Subcutaneous adipose tissue (tissue), 4 donors: ENCODE measurements around the gene AK5. TPM values are rescaled to one million over a fixed set of nuclear protein-coding genes. Genes with fewer than 3 reads are reported as not detected.

Experiments used
- CTCF ChIP-seq: fragments of 450-650 bp; IDR thresholded peaks from one replicate; pipeline ENCODE4 v1.5.1; 2016; ENCODE audit warnings: low read depth, mild to moderate bottlenecking, control low read depth, antibody characterized with exemption, moderate library complexity
- small RNA-seq: library from RNA; depleted of rRNA; stranded (forward); fragments of <200 nt; gene quantifications from one replicate; pipeline ENCODE3, GENCODE V24; 2016
- total RNA-seq, 4 donors: library from RNA; depleted of rRNA; stranded (reverse); fragments of >200 nt; gene quantifications; one replicate each; pipeline ENCODE4 v1.1.0, GENCODE V29; 2016

Gene AK5
- total RNA-seq, 4 donors from 2014 or later = 0.34 to 0.38 TPM; not detected in 2

DNA sequence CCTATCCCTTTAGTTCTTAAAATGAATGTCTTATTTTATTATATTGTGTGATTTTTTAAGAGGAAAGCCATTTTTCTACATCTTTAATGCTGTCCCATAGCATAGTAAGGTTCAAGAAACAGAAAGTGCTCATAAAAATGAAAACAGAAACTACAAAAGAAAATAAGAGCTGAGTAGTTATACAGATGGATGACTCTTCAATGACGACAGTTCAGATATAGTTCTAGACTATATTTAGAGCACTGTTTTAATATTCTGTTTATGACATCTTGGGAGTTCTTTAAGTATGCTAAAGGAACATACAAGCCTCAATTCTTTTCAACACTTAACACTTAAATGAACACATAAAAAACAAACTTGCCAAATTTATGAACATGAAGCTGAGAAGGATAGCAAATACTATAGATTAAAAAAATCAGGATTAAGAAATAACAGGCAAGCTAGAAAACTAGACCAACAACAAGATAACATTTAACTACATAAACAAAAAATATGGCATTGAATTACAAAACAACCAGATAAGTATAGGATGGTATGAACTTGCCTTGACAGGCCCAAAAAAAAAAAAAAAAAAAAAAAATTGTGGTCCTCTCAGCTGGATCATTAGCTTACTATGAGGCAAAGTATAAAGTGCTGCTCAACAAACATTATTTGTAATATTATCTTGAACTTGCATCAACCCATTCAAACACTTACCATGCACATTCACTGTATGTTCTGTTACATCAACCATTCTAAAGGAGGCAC lies 312.7 kb downstream of the AK5 start:
- TF ChIP-seq CTCF = no peak

DNA sequence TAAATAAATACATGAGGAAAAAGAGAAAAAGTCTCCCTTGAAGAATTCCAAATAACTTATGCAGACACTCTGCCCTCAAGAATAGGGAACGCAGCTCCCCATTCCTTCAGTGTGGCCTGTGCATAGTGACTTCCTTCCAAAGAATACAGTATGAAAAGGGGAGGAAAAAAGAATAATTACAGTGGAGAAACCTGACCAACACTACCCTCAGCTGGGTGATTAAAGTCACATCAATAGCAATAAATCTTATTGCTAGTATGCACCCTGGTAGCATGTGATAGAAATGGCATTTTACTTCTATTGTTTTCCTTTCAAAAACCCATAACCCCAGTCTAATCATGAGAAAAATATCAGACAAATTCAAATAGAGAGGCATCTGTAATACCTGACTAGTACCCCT lies 315.5 kb downstream of the AK5 start:
- TF ChIP-seq CTCF = no peak

DNA sequence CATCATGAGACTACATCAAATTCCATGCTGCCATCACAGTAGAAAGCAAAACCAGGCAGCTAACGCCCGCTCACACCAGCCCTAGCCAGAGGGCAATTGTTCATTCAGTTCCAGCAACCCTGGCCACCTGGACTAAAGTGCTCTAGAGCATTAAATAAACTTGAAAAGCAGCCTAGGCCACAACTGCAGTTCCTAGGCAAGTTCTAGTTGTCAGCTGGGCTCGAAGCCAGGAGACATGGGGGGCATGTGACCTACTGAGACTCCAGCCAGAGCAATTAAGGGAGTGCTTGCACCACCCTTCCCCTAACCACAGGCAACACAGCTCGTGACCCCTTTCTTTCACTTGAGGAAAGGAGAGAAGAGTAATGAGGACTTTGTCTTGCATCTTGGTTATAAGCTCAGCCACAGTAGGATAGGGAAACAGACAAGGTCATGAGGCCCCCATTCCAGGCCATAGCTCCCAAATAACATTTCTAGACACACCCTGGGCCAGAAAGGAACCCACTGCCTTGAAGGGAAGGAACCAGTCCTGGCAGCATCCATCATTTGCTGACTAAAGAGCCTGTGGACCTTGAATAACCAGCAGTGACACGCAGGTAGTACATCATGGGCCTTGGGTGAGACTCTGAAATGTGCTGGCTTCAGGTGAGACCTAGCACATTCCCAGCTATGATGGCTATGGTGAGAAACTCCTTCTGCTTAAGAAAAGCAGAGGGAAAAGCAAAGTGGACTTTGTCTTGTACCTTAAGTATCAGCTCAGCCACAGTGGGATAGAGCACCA lies 323.6 kb downstream of the AK5 start:
- no peak for TF ChIP-seq CTCF

GRCh38 chr1:77608893-77609292 lies 327.1 kb downstream of the AK5 start:
- TF ChIP-seq CTCF = no peak

Small RNA genes within 50 kb of the gene (small RNA-seq; reads per million reads assigned to genes)
- gene RNU7-8P = not detected

Other genes starting within 250 kb of the AK5 start
- gene PIGK, start 62.6 kb upstream of the AK5 start, total RNA-seq = 10 to 100 TPM; 15.4 to 21.6 (median 19.9) TPM